Measurements from ENCODE around the gene WDR64. TPM values are rescaled to one million over a fixed set of nuclear protein-coding genes. Genes with fewer than 3 reads are reported as not detected.
A peak's percentile ranks its signal among the peaks of the same experiment; 100 is the strongest.

The WDR64 gene
- total RNA-seq, 1 experiment from 2014 or later: not detected

DNA sequence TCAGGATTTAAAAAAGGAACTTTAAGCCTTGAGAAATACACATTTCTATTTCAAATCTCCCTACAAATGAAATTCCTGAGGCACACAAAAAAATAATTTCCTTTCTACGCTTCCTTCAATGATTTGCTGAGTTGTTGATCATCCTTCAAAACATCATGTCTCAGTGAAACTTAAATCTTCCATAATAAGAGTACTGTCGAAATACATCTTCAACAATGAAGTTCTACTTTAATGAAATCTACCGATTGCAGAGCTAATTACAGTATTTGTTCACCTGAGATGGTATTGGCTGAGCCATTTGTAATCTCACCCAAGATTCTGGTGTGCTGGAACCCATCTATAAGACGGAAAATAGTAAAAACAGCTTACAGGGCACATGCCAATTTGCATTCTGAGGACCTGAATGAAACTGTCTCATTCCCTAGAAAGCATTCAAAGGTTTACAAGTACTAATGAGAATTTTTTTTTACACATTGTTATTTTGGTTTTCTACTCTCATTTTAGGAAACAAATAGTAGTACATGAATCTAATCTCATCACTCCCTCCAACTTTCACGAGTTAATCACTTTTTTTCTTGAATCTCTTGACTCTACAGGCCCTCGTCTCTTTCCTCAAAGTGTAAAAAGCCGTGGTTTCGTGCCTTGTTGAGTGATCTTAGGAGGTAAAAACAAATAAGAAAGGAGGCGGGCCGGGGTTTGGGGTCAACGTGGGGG lies 13.0 kb upstream of the WDR64 start:
- no peak for DNase-seq
- H3K9me3 ChIP-seq: peaks cover 20% of the 10 kb centered on the region
- Mint-ChIP-seq H3K4me3 (ENCODE audit: unreplicated experiment) (peak overlapping the region; percentile 83), H3K27me3 (ENCODE audit: insufficient read depth, unreplicated experiment) (no peaks in the 10 kb centered on the region), H3K36me3 (ENCODE audit: insufficient read depth, unreplicated experiment) (peaks cover 36% of the 10 kb centered on the region), H3K27ac (ENCODE audit: unreplicated experiment) (peak overlapping the region; percentile 84), H3K4me1 (ENCODE audit: low read depth, unreplicated experiment) (peaks cover 52% of the 10 kb centered on the region), H3K9me3 (ENCODE audit: unreplicated experiment) (peaks cover 25% of the 10 kb centered on the region)
- CTCF ChIA-PET: no interaction called here
- peaks cover 1% of the 10 kb centered on the region; the same call in 1 of the 2 replicates for H3K36me3 ChIP-seq (ENCODE audit: control insufficient read depth, insufficient read depth, low read length)
- TF ChIP-seq, protein P1, sequence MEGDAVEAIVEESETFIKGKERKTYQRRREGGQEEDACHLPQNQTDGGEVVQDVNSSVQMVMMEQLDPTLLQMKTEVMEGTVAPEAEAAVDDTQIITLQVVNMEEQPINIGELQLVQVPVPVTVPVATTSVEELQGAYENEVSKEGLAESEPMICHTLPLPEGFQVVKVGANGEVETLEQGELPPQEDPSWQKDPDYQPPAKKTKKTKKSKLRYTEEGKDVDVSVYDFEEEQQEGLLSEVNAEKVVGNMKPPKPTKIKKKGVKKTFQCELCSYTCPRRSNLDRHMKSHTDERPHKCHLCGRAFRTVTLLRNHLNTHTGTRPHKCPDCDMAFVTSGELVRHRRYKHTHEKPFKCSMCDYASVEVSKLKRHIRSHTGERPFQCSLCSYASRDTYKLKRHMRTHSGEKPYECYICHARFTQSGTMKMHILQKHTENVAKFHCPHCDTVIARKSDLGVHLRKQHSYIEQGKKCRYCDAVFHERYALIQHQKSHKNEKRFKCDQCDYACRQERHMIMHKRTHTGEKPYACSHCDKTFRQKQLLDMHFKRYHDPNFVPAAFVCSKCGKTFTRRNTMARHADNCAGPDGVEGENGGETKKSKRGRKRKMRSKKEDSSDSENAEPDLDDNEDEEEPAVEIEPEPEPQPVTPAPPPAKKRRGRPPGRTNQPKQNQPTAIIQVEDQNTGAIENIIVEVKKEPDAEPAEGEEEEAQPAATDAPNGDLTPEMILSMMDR (IDR thresholded peaks at IDR 0.05; ENCODE audit: insufficient read depth in 1 of 2, low read depth in 1 of 2, low read length in 1 of 2, severe bottlenecking in 1 of 2, unreplicated experiment in 1 of 2): no peak
- intact Hi-C loops (cut with micrococcal nuclease; ENCODE audit: unreplicated experiment): no loop called here
- peak overlapping the region; percentile 97 for H3K4me3 ChIP-seq (ENCODE audit: low read depth, low read length)
- H3K27me3 ChIP-seq (replicated peaks; ENCODE audit: control insufficient read depth, insufficient read depth, low read length): no peaks in the 10 kb centered on the region
- TSS peak; percentile 62 for BruUV-seq (replicated peaks)
- POLR2A ChIA-PET: no interaction called here
- peaks cover 61% of the 10 kb centered on the region for H3K4me1 ChIP-seq

DNA sequence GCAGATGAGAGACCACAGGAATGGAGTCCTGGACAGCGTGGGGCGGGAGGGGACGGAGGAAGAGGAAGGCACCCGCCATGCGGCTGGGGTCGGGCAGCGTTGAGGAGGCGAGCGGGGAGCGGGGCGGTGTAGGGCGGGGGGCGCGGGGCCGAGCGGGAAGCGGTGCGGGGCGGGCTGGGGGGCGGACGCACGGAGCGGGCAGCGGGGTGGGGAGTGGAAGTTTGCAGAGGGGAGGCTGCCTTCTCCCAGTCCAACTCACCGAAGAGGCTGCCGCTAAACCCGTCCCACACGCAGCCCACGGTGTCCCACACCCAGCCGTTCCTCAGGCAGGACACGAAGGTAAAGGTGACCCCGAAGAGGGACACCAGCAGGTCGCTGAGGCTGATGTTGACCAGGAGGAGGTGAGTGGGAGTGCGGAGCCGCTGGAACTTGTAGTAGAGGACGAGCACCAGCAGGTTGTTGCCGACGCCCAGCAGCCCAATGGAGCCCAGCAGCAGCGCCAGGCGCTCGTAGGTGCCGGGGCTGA lies 12.4 kb upstream of the WDR64 start:
- Mint-ChIP-seq H3K4me1 (ENCODE audit: low read depth, unreplicated experiment) (peaks cover 52% of the 10 kb centered on the region), H3K36me3 (ENCODE audit: insufficient read depth, unreplicated experiment) (peaks cover 30% of the 10 kb centered on the region), H3K9me3 (ENCODE audit: unreplicated experiment) (peaks cover 23% of the 10 kb centered on the region), H3K27me3 (ENCODE audit: insufficient read depth, unreplicated experiment) (no peaks in the 10 kb centered on the region), H3K27ac (ENCODE audit: unreplicated experiment) (peak overlapping the region; percentile 84), H3K4me3 (ENCODE audit: unreplicated experiment) (peak overlapping the region; percentile 83)
- BruUV-seq (replicated peaks): no TSS peak
- Histone ChIP-seq H3K36me3 (ENCODE audit: control insufficient read depth, insufficient read depth, low read length) (no peaks in the 10 kb centered on the region), H3K9me3 (peaks cover 24% of the 10 kb centered on the region), H3K27me3 (replicated peaks; ENCODE audit: control insufficient read depth, insufficient read depth, low read length) (no peaks in the 10 kb centered on the region), H3K4me3 (ENCODE audit: low read depth, low read length) (peak overlapping the region; percentile 97), H3K4me1 (peaks cover 61% of the 10 kb centered on the region)
- ChIA-PET CTCF (no interaction called here), POLR2A (no interaction called here)
- intact Hi-C loops (cut with micrococcal nuclease; ENCODE audit: unreplicated experiment): loop anchor here (2.0 to 10.0 kb wide), 4 partner anchors 29 to 545 kb away; partner anchors contain the start of gene EXO1
- DNase-seq: peak; percentile 20 to 56
- TF ChIP-seq, protein P1 (IDR thresholded peaks at IDR 0.05; ENCODE audit: insufficient read depth in 1 of 2, low read depth in 1 of 2, low read length in 1 of 2, severe bottlenecking in 1 of 2, unreplicated experiment in 1 of 2): no peak

DNA sequence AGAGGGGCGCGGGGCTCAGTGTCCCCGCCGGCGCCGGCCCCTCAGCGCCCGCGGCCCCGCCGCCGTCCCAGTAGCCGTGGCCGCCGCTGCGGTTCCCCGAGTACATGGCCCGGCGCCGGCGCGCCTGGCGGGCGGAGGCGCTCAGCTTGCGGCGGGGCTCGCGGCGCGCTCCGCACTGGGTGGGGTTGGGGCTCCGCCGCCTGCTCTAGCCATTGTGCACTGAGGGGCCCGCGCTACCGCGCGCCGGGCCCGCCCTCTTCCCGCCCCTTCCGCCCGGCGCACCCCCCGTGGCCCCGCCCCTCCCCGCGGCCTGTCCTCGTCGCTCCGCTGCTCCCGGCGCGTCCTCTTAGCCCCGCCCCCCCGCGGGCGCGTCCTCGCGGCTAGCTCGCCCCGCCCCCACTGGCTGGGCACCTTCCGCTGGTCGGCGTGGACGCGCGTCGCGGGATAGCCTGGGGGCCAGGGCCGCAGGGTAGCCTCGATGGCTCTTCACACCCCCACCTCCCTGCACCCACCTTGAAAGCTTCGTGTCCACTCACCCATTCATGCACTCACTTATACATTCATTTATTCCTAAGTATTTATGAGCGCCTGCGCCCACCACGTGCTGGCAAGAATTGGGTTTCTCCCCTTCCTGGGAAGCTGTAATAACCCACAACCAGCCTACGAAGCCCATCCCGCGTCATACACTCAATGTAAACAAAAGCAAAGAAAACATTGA lies 11.8 kb upstream of the WDR64 start, which contains the start of the genes CHML and OPN3:
TSS of gene CHML (minus strand) at position 221 of the 718 bp plus-strand sequence. CDS start 4,603 bp downstream, outside the sequence.
TSS of gene OPN3 (minus strand) at position 221 of the 718 bp plus-strand sequence. CDS start at position 106, 115 bp downstream.
- intact Hi-C loops (cut with micrococcal nuclease; ENCODE audit: unreplicated experiment): loop anchor here (2.0 to 10.0 kb wide), 4 partner anchors 30 to 546 kb away; partner anchors contain the start of gene EXO1
- H3K9me3 Mint-ChIP-seq (ENCODE audit: unreplicated experiment): peaks cover 17% of the 10 kb centered on the region

More for the DNA sequence above, 11.8 kb upstream of the WDR64 start, which contains the start of the genes CHML and OPN3:
- peaks cover 46% of the 10 kb centered on the region for H3K4me1 Mint-ChIP-seq (ENCODE audit: low read depth, unreplicated experiment)
- peaks cover 24% of the 10 kb centered on the region for H3K36me3 Mint-ChIP-seq (ENCODE audit: insufficient read depth, unreplicated experiment)
- ChIA-PET POLR2A (interaction anchor here (0.6 to 0.8 kb wide), 4 partner anchors 32 to 823 kb away, joined by 3 to 10 read pairs (median 4); no protein-coding TSS in a partner anchor), CTCF (interaction anchor here (0.5 kb wide), 1 partner anchor 936 kb away, joined by 5 read pairs; no protein-coding TSS in a partner anchor)
- DNase-seq: peak; percentile 92 to 96
- TF ChIP-seq, protein P1 (IDR thresholded peaks at IDR 0.05; ENCODE audit: insufficient read depth in 1 of 2, low read depth in 1 of 2, low read length in 1 of 2, severe bottlenecking in 1 of 2, unreplicated experiment in 1 of 2): no peak
- Histone ChIP-seq H3K27me3 (replicated peaks; ENCODE audit: control insufficient read depth, insufficient read depth, low read length) (no peaks in the 10 kb centered on the region), H3K36me3 (ENCODE audit: control insufficient read depth, insufficient read depth, low read length) (no peaks in the 10 kb centered on the region), H3K4me1 (peaks cover 55% of the 10 kb centered on the region), H3K9me3 (peaks cover 21% of the 10 kb centered on the region), H3K4me3 (ENCODE audit: low read depth, low read length) (peak within 1 kb of the TSS; percentile 97)
- H3K27ac Mint-ChIP-seq (ENCODE audit: unreplicated experiment): peak within 1 kb of the TSS; percentile 89
- H3K27me3 Mint-ChIP-seq (ENCODE audit: insufficient read depth, unreplicated experiment): no peaks in the 10 kb centered on the region
- BruUV-seq (replicated peaks): no TSS peak
- peak within 1 kb of the TSS; percentile 83 for H3K4me3 Mint-ChIP-seq (ENCODE audit: unreplicated experiment)

Data from Caco-2 (cell line).